NT2/D1 (cell line): ENCODE measurements around the gene ATP6V1G2.

Experiments used
- SUZ12 ChIP-seq: IDR thresholded peaks from 2 replicates; pipeline ENCODE4 v1.6.1; 2011; ENCODE audit not compliant: insufficient read length, insufficient read depth; ENCODE audit errors: extremely low read depth
- YY1 ChIP-seq: IDR thresholded peaks from 2 replicates; pipeline ENCODE4 v1.6.1; 2011; ENCODE audit not compliant: insufficient read length, insufficient read depth
- ZNF274 ChIP-seq: IDR thresholded peaks from 2 replicates; pipeline ENCODE4 v1.6.1; 2011; ENCODE audit warnings: mild to moderate bottlenecking, low read depth, low read length

GRCh38 chr6:31569861-31570536 is 23.6 kb upstream of the ATP6V1G2 start:
- TF ChIP-seq ZNF274 = no peak
- TF ChIP-seq YY1 = no peak
- no peak for TF ChIP-seq SUZ12
